WTC11 (cell line): ENCODE measurements around the gene HS1BP3. TPM values are rescaled to one million over a fixed set of nuclear protein-coding genes. Genes with fewer than 3 reads are reported as not detected.

Experiments
- ATAC-seq: fragments of 200-7000 bp; cut with Tn5 transposase; 2 replicates; pipeline ENCODE4 v1.10.0; 2021; ENCODE audit warnings: mild to moderate bottlenecking, moderate library complexity
- CTCF ChIA-PET: fragments of 300-600 bp; sonication (Branson Sonifier 250); formaldehyde crosslinking; loops from one replicate; lab custom pipeline; 2021; ENCODE audit warnings: antibody characterized with exemption; lab: Charles Lee
- POLR2A ChIA-PET: fragments of 350-600 bp; sonication (Branson Sonifier 250); formaldehyde crosslinking; loops from one replicate; lab custom pipeline; 2021; ENCODE audit warnings: antibody characterized with exemption; lab: Charles Lee
- DNase-seq: peaks from one replicate; pipeline ENCODE4 v3.0.0; 2021; ENCODE audit warnings: low spot score
- H3K27ac Mint-ChIP-seq: 2 replicates; pipeline ENCODE4 v1.8.0; 2021; ENCODE audit warnings: mixed read lengths
- H3K27me3 Mint-ChIP-seq: 2 replicates; pipeline ENCODE4 v1.8.0; 2021; ENCODE audit warnings: low read depth, mild to moderate bottlenecking, moderate library complexity, mixed read lengths
- H3K36me3 Mint-ChIP-seq: 2 replicates; pipeline ENCODE4 v1.8.0; 2021; ENCODE audit warnings: mixed read lengths
- H3K4me1 Mint-ChIP-seq: 2 replicates; pipeline ENCODE4 v1.8.0; 2022; ENCODE audit warnings: mixed read lengths
- H3K4me3 Mint-ChIP-seq: 2 replicates; pipeline ENCODE4 v1.8.0; 2021; ENCODE audit warnings: mild to moderate bottlenecking, moderate library complexity, mixed read lengths
- H3K9me3 Mint-ChIP-seq: 2 replicates; pipeline ENCODE4 v1.8.0; 2021; ENCODE audit warnings: mixed read lengths
- CREB1 ChIP-seq: sonication (generic); formaldehyde crosslinking; IDR thresholded peaks from 2 replicates; pipeline ENCODE4 v1.8.0; 2023; ENCODE audit warnings: mild to moderate bottlenecking, missing genetic modification reagents
- FOXJ3 ChIP-seq: sonication (generic); formaldehyde crosslinking; IDR thresholded peaks from 2 replicates; pipeline ENCODE4 v1.9.0; 2021; ENCODE audit warnings: missing genetic modification reagents, mild to moderate bottlenecking, borderline replicate concordance
- FOXK1 ChIP-seq: sonication (generic); formaldehyde crosslinking; IDR thresholded peaks from 2 replicates; pipeline ENCODE4 v1.8.0; 2022; ENCODE audit warnings: mild to moderate bottlenecking, moderate library complexity, missing genetic modification reagents
- GABPB1 ChIP-seq: sonication (generic); formaldehyde crosslinking; IDR thresholded peaks from 2 replicates; pipeline ENCODE4 v1.8.1; 2023; ENCODE audit warnings: mild to moderate bottlenecking, missing genetic modification reagents
- GRHL2 ChIP-seq: fragments of 250-450 bp; sonication (Bioruptor Pico); IDR thresholded peaks from 2 replicates; pipeline ENCODE4 v1.8.0; 2022; ENCODE audit warnings: mild to moderate bottlenecking, moderate library complexity; ENCODE audit not compliant: insufficient replicate concordance, severe bottlenecking
- GTF2I ChIP-seq: fragments of 250-450 bp; sonication (Bioruptor Pico); conservative IDR thresholded peaks from 2 replicates; pipeline ENCODE4 v1.4.0; 2021; ENCODE audit warnings: mild to moderate bottlenecking
- JAZF1 ChIP-seq: fragments of 250-450 bp; sonication (Bioruptor Pico); IDR thresholded peaks from 2 replicates; pipeline ENCODE4 v1.9.0; 2021; ENCODE audit warnings: moderate library complexity, mild to moderate bottlenecking, inconsistent platforms
- MYBL2 ChIP-seq: sonication (generic); formaldehyde crosslinking; IDR thresholded peaks from 2 replicates; pipeline ENCODE4 v1.8.1; 2023; ENCODE audit warnings: mild to moderate bottlenecking, moderate library complexity, missing genetic modification reagents
- OVOL2 ChIP-seq: fragments of 250-450 bp; sonication (Bioruptor Pico); IDR thresholded peaks from 2 replicates; pipeline ENCODE4 v1.9.0; 2021; ENCODE audit warnings: mild to moderate bottlenecking, borderline replicate concordance
- SMAD3 ChIP-seq: sonication (generic); formaldehyde crosslinking; IDR thresholded peaks from 2 replicates; pipeline ENCODE4 v1.8.0; 2022; ENCODE audit warnings: missing genetic modification reagents, mild to moderate bottlenecking, borderline replicate concordance
- SMAD4 ChIP-seq: sonication (generic); formaldehyde crosslinking; IDR thresholded peaks from 2 replicates; pipeline ENCODE4 v1.8.0; 2022; ENCODE audit warnings: mild to moderate bottlenecking, missing genetic modification reagents
- SP1 ChIP-seq: sonication (generic); formaldehyde crosslinking; conservative IDR thresholded peaks from 2 replicates; pipeline ENCODE4 v1.8.1; 2022; ENCODE audit warnings: missing genetic modification reagents
- TEAD1 ChIP-seq: sonication (generic); formaldehyde crosslinking; IDR thresholded peaks from 2 replicates; pipeline ENCODE4 v1.8.0; 2022; ENCODE audit warnings: mild to moderate bottlenecking, missing genetic modification reagents
- TEAD4 ChIP-seq: sonication (generic); formaldehyde crosslinking; IDR thresholded peaks from 2 replicates; pipeline ENCODE4 v1.8.0; 2022; ENCODE audit warnings: mild to moderate bottlenecking, missing genetic modification reagents
- ZNF219 ChIP-seq: sonication (generic); formaldehyde crosslinking; IDR thresholded peaks from 2 replicates; pipeline ENCODE4 v1.8.0; 2023; ENCODE audit warnings: missing genetic modification reagents, mild to moderate bottlenecking, borderline replicate concordance
- ZNF317 ChIP-seq: sonication (generic); formaldehyde crosslinking; IDR thresholded peaks from 2 replicates; pipeline ENCODE4 v1.8.1; 2023; ENCODE audit warnings: low read depth, mild to moderate bottlenecking, moderate library complexity, missing genetic modification reagents, borderline replicate concordance
- total RNA-seq: library from RNA; stranded (reverse); gene quantifications from 3 replicates; pipeline ENCODE4 v1.2.3, GENCODE V29; 2021
- TF ChIP-seq, protein P1 (sequence below): sonication (generic); formaldehyde crosslinking; IDR thresholded peaks from 2 replicates; pipeline ENCODE4 v1.8.1; 2023; ENCODE audit warnings: mild to moderate bottlenecking, missing genetic modification reagents
- TF ChIP-seq, protein P2 (sequence below): sonication (generic); formaldehyde crosslinking; IDR thresholded peaks from 2 replicates; pipeline ENCODE4 v1.8.1; 2022; ENCODE audit warnings: missing genetic modification reagents, borderline replicate concordance
- TF ChIP-seq, protein P3 (sequence below): sonication (generic); formaldehyde crosslinking; IDR thresholded peaks from 2 replicates; pipeline ENCODE4 v1.8.1; 2022; ENCODE audit warnings: low read depth, missing genetic modification reagents, borderline replicate concordance
- TF ChIP-seq, protein P4 (sequence below): sonication (generic); formaldehyde crosslinking; IDR thresholded peaks from 2 replicates; pipeline ENCODE4 v1.8.1; 2022; ENCODE audit warnings: mild to moderate bottlenecking, moderate library complexity, missing genetic modification reagents
- TF ChIP-seq, protein P5 (sequence below): fragments of 250-450 bp; sonication (Bioruptor Pico); IDR thresholded peaks from 2 replicates; pipeline ENCODE4 v1.9.0; 2021; ENCODE audit warnings: mild to moderate bottlenecking

Gene HS1BP3
- total RNA-seq, 1 experiment from 2014 or later, result 17.9 TPM

DNA sequence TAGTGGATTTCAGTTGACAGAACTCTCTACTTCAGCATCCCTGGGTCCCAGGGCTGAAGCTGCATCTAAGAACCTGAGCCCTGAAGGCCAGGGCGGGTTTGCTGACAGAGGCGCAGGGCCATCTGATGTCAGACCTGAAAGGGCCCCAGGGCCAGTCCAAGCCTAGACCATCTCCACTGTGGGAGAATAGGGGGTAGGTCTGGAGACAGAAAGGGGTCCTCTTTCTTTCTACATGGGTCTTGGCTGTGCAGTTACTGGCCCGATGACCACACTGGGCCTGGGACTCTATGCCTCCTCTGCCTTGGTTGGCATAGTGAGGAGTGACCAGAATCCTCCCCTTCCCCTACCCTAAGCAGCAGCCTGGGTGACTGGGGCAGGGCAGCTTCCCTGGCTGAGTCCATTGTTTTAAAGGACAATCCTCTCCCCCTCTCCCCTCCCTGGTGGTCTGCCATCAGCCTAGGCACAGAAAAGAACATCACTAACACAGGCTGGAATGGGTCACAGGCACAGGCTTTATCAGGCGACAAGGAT, 34.5 kb downstream of the HS1BP3 start (continued):
- TF ChIP-seq SMAD3 (CRISPR knock-in tag) (no peak), TEAD4 (CRISPR knock-in tag) (no peak), OVOL2 (CRISPR knock-in tag) (no peak), GTF2I (CRISPR knock-in tag) (no peak), FOXK1 (no peak), TEAD1 (CRISPR knock-in tag) (no peak), ZNF219 (CRISPR knock-in tag) (no peak), JAZF1 (CRISPR knock-in tag) (no peak)
- TF ChIP-seq, protein P1, sequence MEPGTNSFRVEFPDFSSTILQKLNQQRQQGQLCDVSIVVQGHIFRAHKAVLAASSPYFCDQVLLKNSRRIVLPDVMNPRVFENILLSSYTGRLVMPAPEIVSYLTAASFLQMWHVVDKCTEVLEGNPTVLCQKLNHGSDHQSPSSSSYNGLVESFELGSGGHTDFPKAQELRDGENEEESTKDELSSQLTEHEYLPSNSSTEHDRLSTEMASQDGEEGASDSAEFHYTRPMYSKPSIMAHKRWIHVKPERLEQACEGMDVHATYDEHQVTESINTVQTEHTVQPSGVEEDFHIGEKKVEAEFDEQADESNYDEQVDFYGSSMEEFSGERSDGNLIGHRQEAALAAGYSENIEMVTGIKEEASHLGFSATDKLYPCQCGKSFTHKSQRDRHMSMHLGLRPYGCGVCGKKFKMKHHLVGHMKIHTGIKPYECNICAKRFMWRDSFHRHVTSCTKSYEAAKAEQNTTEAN (CRISPR knock-in tag), result no peak
- TF ChIP-seq, protein P2, sequence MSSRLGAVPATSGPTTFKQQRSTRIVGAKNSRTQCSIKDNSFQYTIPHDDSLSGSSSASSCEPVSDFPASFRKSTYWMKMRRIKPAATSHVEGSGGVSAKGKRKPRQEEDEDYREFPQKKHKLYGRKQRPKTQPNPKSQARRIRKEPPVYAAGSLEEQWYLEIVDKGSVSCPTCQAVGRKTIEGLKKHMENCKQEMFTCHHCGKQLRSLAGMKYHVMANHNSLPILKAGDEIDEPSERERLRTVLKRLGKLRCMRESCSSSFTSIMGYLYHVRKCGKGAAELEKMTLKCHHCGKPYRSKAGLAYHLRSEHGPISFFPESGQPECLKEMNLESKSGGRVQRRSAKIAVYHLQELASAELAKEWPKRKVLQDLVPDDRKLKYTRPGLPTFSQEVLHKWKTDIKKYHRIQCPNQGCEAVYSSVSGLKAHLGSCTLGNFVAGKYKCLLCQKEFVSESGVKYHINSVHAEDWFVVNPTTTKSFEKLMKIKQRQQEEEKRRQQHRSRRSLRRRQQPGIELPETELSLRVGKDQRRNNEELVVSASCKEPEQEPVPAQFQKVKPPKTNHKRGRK (CRISPR knock-in tag), result no peak
- TF ChIP-seq, protein P3, sequence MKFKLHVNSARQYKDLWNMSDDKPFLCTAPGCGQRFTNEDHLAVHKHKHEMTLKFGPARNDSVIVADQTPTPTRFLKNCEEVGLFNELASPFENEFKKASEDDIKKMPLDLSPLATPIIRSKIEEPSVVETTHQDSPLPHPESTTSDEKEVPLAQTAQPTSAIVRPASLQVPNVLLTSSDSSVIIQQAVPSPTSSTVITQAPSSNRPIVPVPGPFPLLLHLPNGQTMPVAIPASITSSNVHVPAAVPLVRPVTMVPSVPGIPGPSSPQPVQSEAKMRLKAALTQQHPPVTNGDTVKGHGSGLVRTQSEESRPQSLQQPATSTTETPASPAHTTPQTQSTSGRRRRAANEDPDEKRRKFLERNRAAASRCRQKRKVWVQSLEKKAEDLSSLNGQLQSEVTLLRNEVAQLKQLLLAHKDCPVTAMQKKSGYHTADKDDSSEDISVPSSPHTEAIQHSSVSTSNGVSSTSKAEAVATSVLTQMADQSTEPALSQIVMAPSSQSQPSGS, result no peak
- TF ChIP-seq, protein P4, sequence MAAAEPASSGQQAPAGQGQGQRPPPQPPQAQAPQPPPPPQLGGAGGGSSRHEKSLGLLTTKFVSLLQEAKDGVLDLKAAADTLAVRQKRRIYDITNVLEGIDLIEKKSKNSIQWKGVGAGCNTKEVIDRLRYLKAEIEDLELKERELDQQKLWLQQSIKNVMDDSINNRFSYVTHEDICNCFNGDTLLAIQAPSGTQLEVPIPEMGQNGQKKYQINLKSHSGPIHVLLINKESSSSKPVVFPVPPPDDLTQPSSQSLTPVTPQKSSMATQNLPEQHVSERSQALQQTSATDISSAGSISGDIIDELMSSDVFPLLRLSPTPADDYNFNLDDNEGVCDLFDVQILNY (CRISPR knock-in tag), result no peak

DNA sequence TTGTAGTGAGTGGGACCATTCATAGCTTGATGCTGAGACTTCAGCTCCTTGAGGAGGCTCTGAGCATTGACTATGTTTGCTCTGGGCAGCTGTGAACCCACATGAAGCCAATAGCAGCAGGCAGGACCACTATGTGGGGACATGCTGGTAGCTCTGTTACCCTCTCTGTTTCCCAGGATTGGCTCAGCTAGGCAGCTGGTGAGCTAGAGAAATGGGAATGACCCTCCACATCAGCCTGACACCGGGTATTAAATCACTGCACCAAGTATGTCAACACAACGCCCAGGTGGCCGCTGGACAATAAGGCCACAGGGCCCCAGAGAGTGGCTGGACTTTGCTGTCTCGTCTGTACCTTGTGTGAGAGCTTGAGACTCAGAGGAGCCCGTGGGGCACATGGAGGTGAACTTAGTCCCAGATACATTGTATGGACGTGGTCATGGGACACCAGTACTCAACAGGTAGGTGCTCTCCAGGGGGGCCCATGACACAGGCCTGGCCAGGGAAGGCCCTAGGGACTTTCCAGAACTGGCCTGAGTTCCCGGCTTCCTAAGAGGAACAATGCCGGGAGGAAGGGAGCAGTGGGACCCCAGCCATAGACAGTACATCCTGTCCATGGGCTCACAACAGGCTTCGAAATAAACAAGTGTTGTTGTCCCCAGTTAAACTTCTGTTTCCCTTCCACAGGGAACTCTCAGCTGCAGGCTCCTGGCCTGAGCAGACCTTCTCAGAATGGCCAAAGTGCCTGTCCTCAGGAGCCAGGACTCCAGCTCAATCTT, 35.2 kb downstream of the HS1BP3 start:
- ChIA-PET CTCF (interaction anchor here (0.9 to 4.2 kb wide), 13 partner anchors 9 to 373 kb away, joined by 3 to 27 read pairs (median 10); partner anchors contain the start of genes HS1BP3 and RHOB), POLR2A (interaction anchor here (3.9 kb wide), 1 partner anchor 168 kb away, joined by 27 read pairs; the partner anchor contains the start of gene RHOB)
- TF ChIP-seq SMAD4 (no peak), FOXJ3 (CRISPR knock-in tag) (no peak), CREB1 (CRISPR knock-in tag) (no peak), GRHL2 (CRISPR knock-in tag) (no peak), ZNF219 (CRISPR knock-in tag) (no peak), ZNF317 (CRISPR knock-in tag) (no peak), SP1 (no peak), MYBL2 (CRISPR knock-in tag) (no peak), GABPB1 (CRISPR knock-in tag) (no peak)
- TF ChIP-seq, protein P5, sequence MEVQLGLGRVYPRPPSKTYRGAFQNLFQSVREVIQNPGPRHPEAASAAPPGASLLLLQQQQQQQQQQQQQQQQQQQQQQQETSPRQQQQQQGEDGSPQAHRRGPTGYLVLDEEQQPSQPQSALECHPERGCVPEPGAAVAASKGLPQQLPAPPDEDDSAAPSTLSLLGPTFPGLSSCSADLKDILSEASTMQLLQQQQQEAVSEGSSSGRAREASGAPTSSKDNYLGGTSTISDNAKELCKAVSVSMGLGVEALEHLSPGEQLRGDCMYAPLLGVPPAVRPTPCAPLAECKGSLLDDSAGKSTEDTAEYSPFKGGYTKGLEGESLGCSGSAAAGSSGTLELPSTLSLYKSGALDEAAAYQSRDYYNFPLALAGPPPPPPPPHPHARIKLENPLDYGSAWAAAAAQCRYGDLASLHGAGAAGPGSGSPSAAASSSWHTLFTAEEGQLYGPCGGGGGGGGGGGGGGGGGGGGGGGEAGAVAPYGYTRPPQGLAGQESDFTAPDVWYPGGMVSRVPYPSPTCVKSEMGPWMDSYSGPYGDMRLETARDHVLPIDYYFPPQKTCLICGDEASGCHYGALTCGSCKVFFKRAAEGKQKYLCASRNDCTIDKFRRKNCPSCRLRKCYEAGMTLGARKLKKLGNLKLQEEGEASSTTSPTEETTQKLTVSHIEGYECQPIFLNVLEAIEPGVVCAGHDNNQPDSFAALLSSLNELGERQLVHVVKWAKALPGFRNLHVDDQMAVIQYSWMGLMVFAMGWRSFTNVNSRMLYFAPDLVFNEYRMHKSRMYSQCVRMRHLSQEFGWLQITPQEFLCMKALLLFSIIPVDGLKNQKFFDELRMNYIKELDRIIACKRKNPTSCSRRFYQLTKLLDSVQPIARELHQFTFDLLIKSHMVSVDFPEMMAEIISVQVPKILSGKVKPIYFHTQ (CRISPR knock-in tag), result no peak
- TF ChIP-seq, protein P3, result no peak

More for the DNA sequence above, 35.2 kb downstream of the HS1BP3 start:
- Mint-ChIP-seq H3K27ac (no peak overlapping the region), H3K27me3 (no peaks in the 10 kb centered on the region), H3K36me3 (no peaks in the 10 kb centered on the region), H3K4me3 (no peak overlapping the region), H3K9me3 (no peaks in the 10 kb centered on the region), H3K4me1 (peaks cover 35% of the 10 kb centered on the region)
- DNase-seq (no peak), ATAC-seq (no peak)
